Skeletal muscle satellite cell (primary cell): Measurements from ENCODE around the gene RSAD2.

ENCODE experiments used
- H3K27me3 ChIP-seq: 2 replicates; pipeline ENCODE4 v1.7.0; 2013; ENCODE audit warnings: low read length; ENCODE audit not compliant: control insufficient read depth, insufficient read depth
- H3K36me3 ChIP-seq: 2 replicates; pipeline ENCODE4 v1.7.0; 2013; ENCODE audit warnings: mild to moderate bottlenecking, control low read depth, low read length; ENCODE audit not compliant: insufficient read depth
- H3K4me1 ChIP-seq: 2 replicates; pipeline ENCODE4 v1.7.0; 2013; ENCODE audit warnings: low read length; ENCODE audit not compliant: control insufficient read depth, insufficient read depth
- H3K4me2 ChIP-seq: 2 replicates; pipeline ENCODE4 v1.7.0; 2013; ENCODE audit warnings: mild to moderate bottlenecking, low read length
- H3K4me3 ChIP-seq: 2 replicates; pipeline ENCODE4 v1.7.0; 2013; ENCODE audit warnings: low read length
- H3K9ac ChIP-seq: 2 replicates; pipeline ENCODE4 v1.7.0; 2013; ENCODE audit warnings: mild to moderate bottlenecking, low read depth, low read length, moderate library complexity
- H3K9me3 ChIP-seq: replicated peaks from 2 replicates; pipeline ENCODE4 v1.7.0; 2013; ENCODE audit warnings: mild to moderate bottlenecking, control low read depth, low read length

Gene RSAD2

GRCh38 chr2:6920743-6921064 lies 43.1 kb downstream of the RSAD2 start:
- H3K36me3 ChIP-seq, result no peaks in the 10 kb centered on the region
- peaks cover 59% of the 10 kb centered on the region for H3K27me3 ChIP-seq
- peaks cover 3% of the 10 kb centered on the region for H3K4me1 ChIP-seq
- no peak overlapping the region for H3K9ac ChIP-seq
- no peak overlapping the region for H3K4me2 ChIP-seq
- H3K9me3 ChIP-seq, result no peaks in the 10 kb centered on the region
- H3K4me3 ChIP-seq, result no peak overlapping the region

GRCh38 chr2:6921321-6921922 lies 43.8 kb downstream of the RSAD2 start:
- Histone ChIP-seq H3K36me3 (no peaks in the 10 kb centered on the region), H3K27me3 (peaks cover 62% of the 10 kb centered on the region), H3K4me3 (no peak overlapping the region), H3K4me2 (no peak overlapping the region), H3K4me1 (peaks cover 3% of the 10 kb centered on the region), H3K9me3 (no peaks in the 10 kb centered on the region), H3K9ac (no peak overlapping the region)

DNA sequence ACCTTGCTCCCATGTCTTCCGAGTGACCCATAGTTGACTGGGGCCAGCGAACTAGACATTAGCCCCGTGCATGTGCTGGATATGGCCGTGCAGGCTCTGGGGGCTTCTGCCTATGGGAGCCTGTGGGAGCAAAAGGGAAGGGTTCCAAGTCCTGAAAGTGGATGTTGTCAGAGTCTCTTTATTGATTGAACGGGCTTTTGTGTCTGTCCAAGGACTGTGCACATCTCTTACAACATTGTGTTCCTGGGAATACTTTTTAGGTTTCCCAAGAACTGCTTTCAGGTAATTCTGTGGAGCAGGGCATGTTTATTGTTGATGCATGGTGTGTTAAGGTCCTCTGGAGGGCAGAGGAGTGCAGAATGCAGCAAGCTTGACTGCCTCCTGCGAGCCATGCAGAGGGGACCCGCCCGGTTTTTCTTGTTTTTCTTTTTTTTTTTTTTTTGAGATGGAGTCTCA lies 44.7 kb downstream of the RSAD2 start:
- Histone ChIP-seq H3K9ac (no peak overlapping the region), H3K9me3 (no peaks in the 10 kb centered on the region), H3K4me3 (no peak overlapping the region), H3K4me2 (no peak overlapping the region), H3K4me1 (peaks cover 3% of the 10 kb centered on the region), H3K36me3 (no peaks in the 10 kb centered on the region), H3K27me3 (peaks cover 60% of the 10 kb centered on the region)

DNA sequence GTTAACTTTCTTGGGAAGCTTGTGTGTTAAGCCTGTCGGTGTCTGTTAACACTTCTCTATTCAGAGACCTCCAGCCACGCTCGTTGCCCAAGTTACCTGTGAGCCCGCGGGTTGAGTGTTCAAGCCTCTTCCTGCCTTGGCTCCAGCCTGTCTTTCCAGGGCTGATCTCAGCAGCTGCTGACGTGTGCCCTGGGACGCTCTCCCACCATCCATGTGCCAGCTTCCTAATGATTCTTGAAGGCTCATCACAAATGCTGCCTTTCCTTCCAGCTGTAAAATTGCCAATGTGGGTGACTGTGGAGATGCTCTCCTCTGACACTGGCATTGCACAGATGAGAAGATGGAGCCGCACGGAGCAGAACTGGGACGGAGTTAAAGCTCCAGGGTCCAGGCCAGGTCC lies 45.7 kb downstream of the RSAD2 start:
- H3K4me1 ChIP-seq, result no peaks in the 10 kb centered on the region
- H3K9me3 ChIP-seq, result no peaks in the 10 kb centered on the region
- no peak overlapping the region for H3K9ac ChIP-seq
- no peaks in the 10 kb centered on the region for H3K36me3 ChIP-seq
- no peak overlapping the region for H3K4me2 ChIP-seq
- H3K4me3 ChIP-seq, result no peak overlapping the region
- H3K27me3 ChIP-seq, result peaks cover 58% of the 10 kb centered on the region

- H3K9ac ChIP-seq, result no peak overlapping the region
- no peaks in the 10 kb centered on the region for H3K36me3 ChIP-seq
- H3K4me3 ChIP-seq, result no peak overlapping the region
- peaks cover 51% of the 10 kb centered on the region for H3K27me3 ChIP-seq
- H3K9me3 ChIP-seq, result no peaks in the 10 kb centered on the region
- no peaks in the 10 kb centered on the region for H3K4me1 ChIP-seq
- H3K4me2 ChIP-seq, result no peak overlapping the region
Observed at GRCh38 chr2:6924101-6924923, 46.7 kb downstream of the RSAD2 start.

DNA sequence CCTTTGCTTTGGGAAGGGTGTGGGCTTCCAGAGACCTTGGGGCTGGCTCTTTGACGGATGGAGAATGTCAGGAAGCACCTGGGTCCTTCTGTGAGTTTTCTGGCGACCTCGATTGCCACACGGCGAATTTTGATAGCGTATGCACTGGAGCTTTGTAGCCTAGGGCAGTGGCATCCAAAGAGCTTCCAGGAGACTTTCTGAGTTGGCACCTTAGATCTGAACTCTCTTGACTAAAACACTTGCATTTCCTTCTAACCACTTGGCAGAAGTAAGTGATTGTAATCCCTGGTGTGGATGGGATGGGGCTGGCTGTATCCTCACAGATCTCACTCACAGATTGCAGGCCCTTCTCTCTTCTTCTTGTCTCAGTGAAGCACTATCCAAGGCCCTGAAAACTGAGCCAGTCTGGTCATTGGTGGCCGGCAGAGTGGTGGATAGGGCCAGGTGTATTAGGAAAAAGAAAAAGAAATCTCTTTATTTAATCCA lies 47.4 kb downstream of the RSAD2 start:
- H3K36me3 ChIP-seq, result no peaks in the 10 kb centered on the region
- no peak overlapping the region for H3K4me2 ChIP-seq
- no peaks in the 10 kb centered on the region for H3K4me1 ChIP-seq
- no peak overlapping the region for H3K4me3 ChIP-seq
- H3K9ac ChIP-seq, result no peak overlapping the region
- no peaks in the 10 kb centered on the region for H3K9me3 ChIP-seq
- peaks cover 47% of the 10 kb centered on the region for H3K27me3 ChIP-seq

DNA sequence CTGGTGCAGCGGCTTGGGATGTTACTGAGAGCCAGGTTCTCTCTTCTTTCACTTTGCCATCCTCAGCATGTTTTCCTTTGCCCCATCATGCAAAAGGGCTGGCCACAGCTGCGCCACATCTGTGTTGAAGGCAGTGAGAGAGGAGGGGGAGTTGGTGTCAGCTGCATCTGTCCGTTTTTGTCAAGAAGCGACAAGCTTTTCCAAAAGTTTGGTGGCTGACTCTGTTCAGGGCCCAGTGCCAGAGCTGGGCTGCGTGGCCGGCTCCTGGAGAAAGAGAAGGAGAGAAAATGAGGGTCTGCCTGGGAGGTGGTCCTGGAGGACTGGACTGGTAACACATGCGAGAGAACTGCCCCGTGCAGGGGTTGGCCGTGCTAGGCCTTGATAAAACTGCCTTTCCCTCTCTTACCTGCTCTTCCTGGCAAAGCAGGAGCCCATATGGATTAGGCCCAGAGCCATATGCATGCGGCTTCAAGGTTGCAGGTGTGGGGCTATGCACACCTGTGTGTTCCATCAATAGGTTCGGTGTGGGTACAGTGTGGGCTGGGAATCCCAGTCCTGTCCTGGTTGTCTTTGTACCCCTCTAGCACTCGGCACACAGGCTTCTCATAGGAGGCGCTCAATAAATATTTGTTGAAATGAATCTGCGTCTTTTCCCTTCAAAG lies 48.6 kb downstream of the RSAD2 start:
- no peaks in the 10 kb centered on the region for H3K9me3 ChIP-seq
- H3K36me3 ChIP-seq, result no peaks in the 10 kb centered on the region
- H3K4me3 ChIP-seq, result no peak overlapping the region
- H3K27me3 ChIP-seq, result peaks cover 40% of the 10 kb centered on the region
- no peak overlapping the region for H3K9ac ChIP-seq
- no peaks in the 10 kb centered on the region for H3K4me1 ChIP-seq
- no peak overlapping the region for H3K4me2 ChIP-seq

- no peaks in the 10 kb centered on the region for H3K9me3 ChIP-seq
- no peak overlapping the region for H3K9ac ChIP-seq
- no peaks in the 10 kb centered on the region for H3K36me3 ChIP-seq
- peaks cover 31% of the 10 kb centered on the region for H3K27me3 ChIP-seq
- H3K4me2 ChIP-seq, result no peak overlapping the region
- no peaks in the 10 kb centered on the region for H3K4me1 ChIP-seq
- H3K4me3 ChIP-seq, result no peak overlapping the region
Observed at GRCh38 chr2:6927186-6927585, 49.6 kb downstream of the RSAD2 start.

- Histone ChIP-seq H3K27me3 (peaks cover 30% of the 10 kb centered on the region), H3K4me2 (no peak overlapping the region), H3K4me3 (no peak overlapping the region), H3K36me3 (no peaks in the 10 kb centered on the region), H3K4me1 (no peaks in the 10 kb centered on the region), H3K9me3 (no peaks in the 10 kb centered on the region), H3K9ac (no peak overlapping the region)
Observed at GRCh38 chr2:6927753-6928152, 50.2 kb downstream of the RSAD2 start.

- Histone ChIP-seq H3K9ac (no peak overlapping the region), H3K36me3 (no peaks in the 10 kb centered on the region), H3K4me1 (no peaks in the 10 kb centered on the region), H3K9me3 (no peaks in the 10 kb centered on the region), H3K4me2 (no peak overlapping the region), H3K27me3 (peaks cover 25% of the 10 kb centered on the region), H3K4me3 (no peak overlapping the region)
Observed at GRCh38 chr2:6928452-6928851, 50.9 kb downstream of the RSAD2 start.

- no peaks in the 10 kb centered on the region for H3K9me3 ChIP-seq
- peaks cover 23% of the 10 kb centered on the region for H3K27me3 ChIP-seq
- no peak overlapping the region for H3K9ac ChIP-seq
- H3K4me2 ChIP-seq, result no peak overlapping the region
- no peak overlapping the region for H3K4me3 ChIP-seq
- no peaks in the 10 kb centered on the region for H3K36me3 ChIP-seq
- H3K4me1 ChIP-seq, result no peaks in the 10 kb centered on the region
Observed at GRCh38 chr2:6929196-6929819, 51.7 kb downstream of the RSAD2 start.
